Measurements from ENCODE around the gene CDH23. TPM values are rescaled to one million over a fixed set of nuclear protein-coding genes. Genes with fewer than 3 reads are reported as not detected.

CDH23 gene
- total and polyA plus RNA-seq, 10 of the 15 experiments (the other 5 are each of a cell fraction or from before 2014, with no cell fraction given) = 0.09 to 0.40 (median 0.15) TPM; not detected in 1

GRCh38 chr10:71762324-71762723 is 365.6 kb downstream of the CDH23 start:
- SMC1A ChIA-PET (ENCODE audit: uncharacterized antibody, unreplicated experiment) = interaction anchor here (0.6 to 1.5 kb wide), 3 partner anchors 73 to 497 kb away, joined by 3 to 5 read pairs (median 3); no protein-coding TSS in a partner anchor
- no peaks in the 10 kb centered on the region; a peak in 1 of 4 replicates for H3K36me3 ChIP-seq (ENCODE audit: control insufficient read depth in 2 of 2, insufficient read depth in 2 of 2, low read length in 1 of 2)
- TF ChIP-seq TARDBP (IDR thresholded peaks at IDR 0.05; ENCODE audit: borderline replicate concordance) = no peak
- TF ChIP-seq TBL1XR1 (IDR thresholded peaks at IDR 0.05; ENCODE audit: low read depth, low read length) = no peak
- no peak for TF ChIP-seq RBBP5 (conservative IDR thresholded peaks at IDR 0.05)
- TF ChIP-seq SUZ12 (IDR thresholded peaks at IDR 0.05; ENCODE audit: unreplicated experiment) = no peak
- TF ChIP-seq HDAC2 (IDR thresholded peaks at IDR 0.05) = no peak
- TF ChIP-seq HDGF (IDR thresholded peaks at IDR 0.05) = no peak
- TF ChIP-seq CEBPB (IDR thresholded peaks at IDR 0.05; ENCODE audit: borderline replicate concordance in 1 of 2, low read depth in 2 of 2, low read length in 2 of 2) = no peak
- no peak for TF ChIP-seq JUNB (IDR thresholded peaks at IDR 0.05)
- no peak for TF ChIP-seq HSF1 (IDR thresholded peaks at IDR 0.05; ENCODE audit: low read depth, low read length)
- no peak for TF ChIP-seq IKZF2 (IDR thresholded peaks at IDR 0.05)
- no peak for TF ChIP-seq ZSCAN29 (IDR thresholded peaks at IDR 0.05)
- no peak for TF ChIP-seq RUNX3 (IDR thresholded peaks at IDR 0.05; ENCODE audit: low read length)
- no peak for TF ChIP-seq EZH2 (IDR thresholded peaks at IDR 0.05; ENCODE audit: borderline replicate concordance, control insufficient read depth, low read depth, low read length)
- TF ChIP-seq POU2F2 (IDR thresholded peaks at IDR 0.05; ENCODE audit: borderline replicate concordance, low read depth, low read length) = no peak
- no peak for TF ChIP-seq RFX5 (IDR thresholded peaks at IDR 0.05; ENCODE audit: low read depth, low read length)
- no peak for TF ChIP-seq BRCA1 (IDR thresholded peaks at IDR 0.05; ENCODE audit: low read depth, low read length)
- no peak for TF ChIP-seq GATAD2B (conservative IDR thresholded peaks at IDR 0.05; ENCODE audit: low read depth)
- TF ChIP-seq IRF5 (IDR thresholded peaks at IDR 0.05; ENCODE audit: borderline replicate concordance) = no peak
- H4K20me1 ChIP-seq (ENCODE audit: control insufficient read depth, insufficient read depth) = no peaks in the 10 kb centered on the region
- CTCF ChIA-PET = interaction anchor here (1.0 to 3.1 kb wide), 2 partner anchors 11 to 134 kb away, joined by 5 to 10 read pairs; partner anchors contain the start of gene VSIR
- H3K9me3 ChIP-seq (replicated peaks; ENCODE audit: control insufficient read depth, insufficient read depth, low read length) = no peaks in the 10 kb centered on the region
- no TSS peak for BruUV-seq (replicated peaks)
- peaks cover 11% of the 10 kb centered on the region for H3K4me1 ChIP-seq (ENCODE audit: control insufficient read depth, insufficient read depth, low read length)
- RAD21 ChIA-PET (ENCODE audit: unreplicated experiment) = interaction anchor here (1.1 kb wide), 2 partner anchors 14 to 134 kb away, joined by 3 read pairs; no protein-coding TSS in a partner anchor
- ATAC-seq = no peak
- no peak overlapping the region for H2AFZ ChIP-seq (ENCODE audit: control insufficient read depth, low read depth, low read length)
- no peak overlapping the region for H3K4me3 ChIP-seq
- H3K4me2 ChIP-seq (ENCODE audit: control insufficient read depth, insufficient read depth) = no peak overlapping the region
- intact Hi-C loops (cut with micrococcal nuclease; ENCODE audit: unreplicated experiment) (no loop called here), in situ Hi-C loops (cut with MboI) (no loop called here)
- WGBS (ENCODE audit: insufficient coverage, insufficient replicate concordance, low lambda C conversion rate, missing lambda C conversion rate) = 90% methylated on average over 5 of the region's 5 CpGs
- POLR2A ChIA-PET = no interaction called here
- H3K27me3 ChIP-seq (replicated peaks in 1 of 2; ENCODE audit: control insufficient read depth in 2 of 2, insufficient read depth in 2 of 2, low read length in 1 of 2) = no peaks in the 10 kb centered on the region
- DNase-seq (ENCODE audit: low read depth, low spot score) = no peak
- no peaks in the 10 kb centered on the region for H3K79me2 ChIP-seq (ENCODE audit: control insufficient read depth, insufficient read depth, low read length)
- no peak overlapping the region for H3K9ac ChIP-seq (ENCODE audit: control insufficient read depth, insufficient read depth, low read length)
- no peak for FAIRE-seq
- H3K27ac ChIP-seq (ENCODE audit: control insufficient read depth, insufficient read depth) = no peak overlapping the region

Measured in GM12878 (cell line).